ENCODE results near the gene EIF4B. TPM values are rescaled to one million over a fixed set of nuclear protein-coding genes. Genes with fewer than 3 reads are reported as not detected.

EIF4B gene
- total RNA-seq, 5 donors from 2014 or later (not counting 1 experiment from before 2014, with no cell fraction given), result 710 to 755 (median 729) TPM

DNA sequence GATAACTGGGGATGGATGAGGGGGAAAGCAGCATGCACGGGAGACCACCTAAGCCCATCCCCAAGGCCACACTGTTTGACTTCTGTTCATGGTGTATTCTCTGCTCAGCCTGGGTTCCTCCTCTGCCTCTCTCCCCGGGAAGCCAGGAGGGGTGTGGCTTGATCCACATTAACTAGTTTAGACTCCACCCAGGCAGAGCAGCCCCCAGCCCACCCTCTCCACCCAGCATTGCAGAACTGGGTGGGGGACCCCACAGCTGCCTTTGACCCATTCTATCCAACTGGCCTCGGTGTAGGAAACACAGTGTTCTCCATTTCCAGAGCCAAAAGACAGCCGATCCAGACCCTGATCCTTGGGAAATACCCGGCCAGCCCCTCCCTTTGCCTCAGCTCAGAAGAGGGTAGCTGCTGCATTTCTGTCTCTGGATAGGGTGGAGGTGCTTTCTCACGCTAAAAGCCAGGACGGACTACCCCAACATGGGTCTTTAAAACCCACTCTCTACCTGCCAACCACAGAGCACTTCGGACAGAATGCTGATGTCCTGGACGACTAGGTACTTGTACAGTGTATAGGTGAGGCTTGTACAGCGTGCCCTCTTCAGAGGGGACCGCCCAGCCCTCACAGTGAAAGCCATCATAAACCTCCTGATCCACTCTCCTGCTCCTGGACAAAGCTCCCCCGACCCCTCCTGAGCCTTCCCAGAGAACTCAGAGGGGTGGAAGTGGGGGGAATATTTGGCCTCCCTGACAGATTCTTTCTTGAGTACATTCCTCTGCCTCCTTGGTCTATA is 63.6 kb downstream of the EIF4B start:
- Histone ChIP-seq H3K4me3 (ENCODE audit: control insufficient read depth in 1 of 2, extremely low read depth in 1 of 2, low read length in 1 of 2) (no peak overlapping the region), H3K27me3 (replicated peaks in 1 of 2; ENCODE audit: control insufficient read depth in 2 of 2, extremely low read depth in 1 of 2, insufficient read depth in 2 of 2, low read length in 1 of 2) (no peaks in the 10 kb centered on the region), H3K27ac (ENCODE audit: low read length) (no peak overlapping the region), H3K36me3 (ENCODE audit: control insufficient read depth in 2 of 2, extremely low read depth in 1 of 2, insufficient read depth in 1 of 2, low read length in 1 of 2) (peaks cover 12 to 78% of the 10 kb centered on the region in 2 donors), H3K9me3 (no peaks in the 10 kb centered on the region), H3K4me1 (ENCODE audit: control insufficient read depth in 1 of 2, extremely low read depth in 1 of 2, insufficient read depth in 2 of 2, low read length in 2 of 2) (peaks cover 0 to 5% of the 10 kb centered on the region in 2 experiments)
- Mint-ChIP-seq H3K4me1 (peaks cover 25 to 29% (median 26%) of the 10 kb centered on the region in 3 donors), H3K27me3 (no peaks in the 10 kb centered on the region), H3K4me3 (no peak overlapping the region), H3K27ac (peak overlapping the region; percentile 27 to 28), H3K36me3 (peaks cover 43% of the 10 kb centered on the region), H3K9me3 (no peaks in the 10 kb centered on the region)
- WGBS (ENCODE audit: insufficient coverage), result 94% methylated on average over 2 of the region's 12 CpGs
- POLR2A ChIA-PET, result no interaction called here
- DNase-seq, result no peak
- ATAC-seq (replicated peaks in 1 of 4), result no peak
- CTCF ChIA-PET, result no interaction called here

DNA sequence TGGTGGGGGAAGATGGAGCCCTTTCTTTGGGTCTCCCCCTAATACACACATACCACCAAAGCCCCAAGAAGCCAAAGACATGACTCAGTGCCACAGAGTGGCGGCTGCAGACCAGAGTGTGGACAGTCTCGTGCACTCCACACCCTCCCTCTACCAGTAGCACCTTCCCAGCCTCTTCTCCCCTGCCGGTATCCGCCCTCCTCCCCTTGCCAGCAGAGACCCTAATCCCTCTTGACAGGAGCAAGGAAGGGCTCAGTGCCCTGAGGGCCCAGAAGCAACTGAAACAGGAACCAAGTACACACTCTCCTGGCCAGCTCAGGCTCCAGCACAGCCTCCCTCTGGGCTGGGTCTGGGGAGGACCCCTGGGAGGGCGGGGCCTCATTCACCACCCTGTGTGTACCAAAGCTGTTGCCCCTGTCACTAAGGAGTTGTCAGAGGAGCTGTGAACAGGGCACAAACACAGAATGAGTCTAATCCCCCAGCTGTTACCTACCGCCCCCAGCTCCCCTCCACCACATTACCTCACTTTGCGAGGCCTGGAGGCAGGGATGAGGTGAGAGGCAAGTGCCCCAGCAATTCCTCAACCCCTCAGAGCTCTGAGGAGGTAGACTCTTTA is 64.7 kb downstream of the EIF4B start:
- Mint-ChIP-seq H3K9me3 (no peaks in the 10 kb centered on the region), H3K4me1 (peaks cover 26 to 31% (median 30%) of the 10 kb centered on the region in 3 donors), H3K36me3 (peaks cover 47% of the 10 kb centered on the region), H3K4me3 (no peak overlapping the region), H3K27ac (peak overlapping the region in 1 of 2 donors; percentile 28), H3K27me3 (no peaks in the 10 kb centered on the region)
- Histone ChIP-seq H3K27ac (ENCODE audit: low read length) (no peak overlapping the region), H3K9me3 (no peaks in the 10 kb centered on the region), H3K4me1 (ENCODE audit: control insufficient read depth in 1 of 2, extremely low read depth in 1 of 2, insufficient read depth in 2 of 2, low read length in 2 of 2) (peaks cover 0 to 3% of the 10 kb centered on the region in 2 experiments), H3K36me3 (ENCODE audit: control insufficient read depth in 2 of 2, extremely low read depth in 1 of 2, insufficient read depth in 1 of 2, low read length in 1 of 2) (peaks cover 12 to 78% of the 10 kb centered on the region in 2 donors), H3K27me3 (replicated peaks in 1 of 2; ENCODE audit: control insufficient read depth in 2 of 2, extremely low read depth in 1 of 2, insufficient read depth in 2 of 2, low read length in 1 of 2) (no peaks in the 10 kb centered on the region), H3K4me3 (ENCODE audit: control insufficient read depth in 1 of 2, extremely low read depth in 1 of 2, low read length in 1 of 2) (no peak overlapping the region)
- 86% methylated on average over 5 of the region's 7 CpGs for WGBS (ENCODE audit: insufficient coverage)
- no peak for DNase-seq
- ATAC-seq (replicated peaks in 1 of 4), result no peak
- ChIA-PET POLR2A (interaction anchor here in 1 of 2 donors (0.6 to 0.7 kb wide), 2 partner anchors 97 to 389 kb away, joined by 4 to 5 read pairs; no protein-coding TSS in a partner anchor), CTCF (interaction anchor here in 1 of 2 donors (0.8 kb wide), 1 partner anchor 28 kb away, joined by 3 read pairs; no protein-coding TSS in a partner anchor)

DNA sequence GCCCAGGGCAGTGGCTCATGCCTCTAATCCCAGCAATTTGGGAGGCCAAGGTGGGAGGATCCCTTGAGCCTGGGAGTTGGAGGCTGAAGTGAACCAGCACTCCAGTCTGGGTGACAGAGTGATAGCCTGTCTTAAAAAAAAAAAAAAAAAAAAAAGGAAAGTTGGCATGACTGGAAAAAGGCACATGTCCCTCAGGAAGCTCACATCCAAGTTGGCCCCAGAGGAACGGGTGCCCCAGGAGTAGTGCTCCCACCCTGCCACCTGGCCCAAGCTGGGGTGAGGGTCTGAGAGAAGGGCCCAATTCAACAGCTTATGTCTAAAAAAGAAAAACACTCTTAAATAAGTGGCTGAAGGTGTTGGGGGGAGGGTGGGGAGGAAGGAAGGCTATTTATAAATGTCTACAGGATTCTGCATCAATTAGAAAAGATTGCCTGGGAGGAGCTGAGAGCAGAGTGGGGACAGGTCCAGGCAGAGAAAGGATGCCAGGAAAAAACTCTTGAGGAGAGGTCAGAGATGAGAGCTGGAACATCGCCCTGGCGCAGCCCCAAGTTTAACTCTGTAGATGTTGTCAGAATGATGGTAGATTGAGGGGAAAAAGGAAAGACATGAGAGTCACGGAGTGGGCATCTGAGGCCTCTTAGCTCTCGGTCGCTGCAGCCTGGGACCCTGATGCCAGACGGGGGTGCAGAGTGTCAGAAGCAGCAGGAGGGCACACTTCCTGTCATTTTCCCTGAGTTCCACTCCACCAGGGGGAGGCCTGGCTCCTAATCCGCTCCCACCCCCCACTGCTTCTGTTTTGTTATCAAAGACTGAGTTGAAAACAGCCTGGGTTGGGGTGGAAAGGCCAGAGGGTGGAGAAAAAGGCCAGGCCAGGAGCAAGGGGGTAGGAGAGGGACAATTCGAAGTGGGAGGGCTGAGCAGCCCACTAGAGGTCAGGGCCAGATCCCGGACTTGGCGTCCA is 65.6 kb downstream of the EIF4B start:
- Histone ChIP-seq H3K36me3 (ENCODE audit: control insufficient read depth in 2 of 2, extremely low read depth in 1 of 2, insufficient read depth in 1 of 2, low read length in 1 of 2) (peaks cover 14 to 78% of the 10 kb centered on the region in 2 donors), H3K4me1 (ENCODE audit: control insufficient read depth in 1 of 2, extremely low read depth in 1 of 2, insufficient read depth in 2 of 2, low read length in 2 of 2) (peaks cover 0 to 5% of the 10 kb centered on the region in 2 experiments), H3K9me3 (no peaks in the 10 kb centered on the region), H3K4me3 (ENCODE audit: control insufficient read depth in 1 of 2, extremely low read depth in 1 of 2, low read length in 1 of 2) (no peak overlapping the region), H3K27me3 (replicated peaks in 1 of 2; ENCODE audit: control insufficient read depth in 2 of 2, extremely low read depth in 1 of 2, insufficient read depth in 2 of 2, low read length in 1 of 2) (no peaks in the 10 kb centered on the region), H3K27ac (ENCODE audit: low read length) (no peak overlapping the region)
- peaks cover 42% of the 10 kb centered on the region for H3K36me3 Mint-ChIP-seq
- CTCF ChIA-PET, result interaction anchor here (0.6 to 0.8 kb wide), 5 partner anchors 28 to 653 kb away, joined by 3 to 4 read pairs (median 3); partner anchors contain the start of genes AAAS (in 1 of the 2) and SOAT2 (in 1 of the 2)
- 100% methylated on average over 2 of the region's 11 CpGs for WGBS (ENCODE audit: insufficient coverage)
- H3K4me3 Mint-ChIP-seq, result no peak overlapping the region
- peak overlapping the region in 1 of 2 donors; percentile 16 for H3K27ac Mint-ChIP-seq
- DNase-seq (no peak), ATAC-seq (replicated peaks in 1 of 4) (no peak)
- H3K27me3 Mint-ChIP-seq, result no peaks in the 10 kb centered on the region
- H3K9me3 Mint-ChIP-seq, result no peaks in the 10 kb centered on the region
- H3K4me1 Mint-ChIP-seq, result peaks cover 30 to 33% (median 33%) of the 10 kb centered on the region in 3 donors
- POLR2A ChIA-PET, result interaction anchor here in 1 of 2 donors (0.6 to 0.7 kb wide), 2 partner anchors 96 to 388 kb away, joined by 4 to 5 read pairs; no protein-coding TSS in a partner anchor

DNA sequence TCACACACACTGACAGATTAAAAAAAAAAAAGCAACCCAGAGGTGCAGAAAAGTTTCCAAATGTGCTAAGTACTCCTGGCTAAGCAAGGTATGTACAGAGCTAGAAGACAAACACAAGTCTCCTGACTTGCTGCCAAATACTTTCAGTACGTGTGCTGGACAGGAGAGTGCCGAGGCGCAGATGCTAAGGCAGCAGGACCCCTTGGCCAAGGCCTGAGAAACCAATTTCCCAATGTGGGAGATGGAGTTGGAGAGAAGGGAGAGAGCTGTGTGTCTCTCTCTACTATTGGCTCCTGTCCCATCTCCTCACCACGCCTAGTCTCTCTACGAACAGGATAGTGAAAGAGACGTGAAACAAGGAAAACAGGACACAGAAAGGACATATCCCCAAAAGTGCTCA is 67.6 kb downstream of the EIF4B start:
- peaks cover 3 to 25% of the 10 kb centered on the region in 2 experiments for H3K4me1 ChIP-seq (ENCODE audit: control insufficient read depth in 1 of 2, extremely low read depth in 1 of 2, insufficient read depth in 2 of 2, low read length in 2 of 2)
- peaks cover 50 to 52% (median 51%) of the 10 kb centered on the region in 3 donors for H3K4me1 Mint-ChIP-seq
- H3K9me3 Mint-ChIP-seq, result no peaks in the 10 kb centered on the region
- ChIA-PET CTCF (interaction anchor here in 1 of 2 donors (0.7 to 1.6 kb wide), 2 partner anchors 25 to 72 kb away, joined by 3 to 12 read pairs; no protein-coding TSS in a partner anchor), POLR2A (interaction anchor here in 1 of 2 donors (0.7 kb wide), 1 partner anchor 799 kb away, joined by 8 read pairs; no protein-coding TSS in a partner anchor)
- H3K27me3 Mint-ChIP-seq, result no peaks in the 10 kb centered on the region
- H3K36me3 Mint-ChIP-seq, result peaks cover 42% of the 10 kb centered on the region
- H3K4me3 Mint-ChIP-seq, result no peak overlapping the region
- ATAC-seq (replicated peaks in 1 of 4) (no peak), DNase-seq (no peak)
- no peak overlapping the region for H3K27ac ChIP-seq (ENCODE audit: low read length)
- H3K36me3 ChIP-seq (ENCODE audit: control insufficient read depth in 2 of 2, extremely low read depth in 1 of 2, insufficient read depth in 1 of 2, low read length in 1 of 2), result peaks cover 3 to 70% of the 10 kb centered on the region in 2 donors
- no peak overlapping the region for H3K4me3 ChIP-seq (ENCODE audit: control insufficient read depth in 1 of 2, extremely low read depth in 1 of 2, low read length in 1 of 2)
- no peaks in the 10 kb centered on the region for H3K9me3 ChIP-seq
- no peak overlapping the region for H3K27ac Mint-ChIP-seq
- H3K27me3 ChIP-seq (replicated peaks in 1 of 2; ENCODE audit: control insufficient read depth in 2 of 2, extremely low read depth in 1 of 2, insufficient read depth in 2 of 2, low read length in 1 of 2), result no peaks in the 10 kb centered on the region
- WGBS (ENCODE audit: insufficient coverage), result 85% methylated on average over 3 of the region's 6 CpGs

DNA sequence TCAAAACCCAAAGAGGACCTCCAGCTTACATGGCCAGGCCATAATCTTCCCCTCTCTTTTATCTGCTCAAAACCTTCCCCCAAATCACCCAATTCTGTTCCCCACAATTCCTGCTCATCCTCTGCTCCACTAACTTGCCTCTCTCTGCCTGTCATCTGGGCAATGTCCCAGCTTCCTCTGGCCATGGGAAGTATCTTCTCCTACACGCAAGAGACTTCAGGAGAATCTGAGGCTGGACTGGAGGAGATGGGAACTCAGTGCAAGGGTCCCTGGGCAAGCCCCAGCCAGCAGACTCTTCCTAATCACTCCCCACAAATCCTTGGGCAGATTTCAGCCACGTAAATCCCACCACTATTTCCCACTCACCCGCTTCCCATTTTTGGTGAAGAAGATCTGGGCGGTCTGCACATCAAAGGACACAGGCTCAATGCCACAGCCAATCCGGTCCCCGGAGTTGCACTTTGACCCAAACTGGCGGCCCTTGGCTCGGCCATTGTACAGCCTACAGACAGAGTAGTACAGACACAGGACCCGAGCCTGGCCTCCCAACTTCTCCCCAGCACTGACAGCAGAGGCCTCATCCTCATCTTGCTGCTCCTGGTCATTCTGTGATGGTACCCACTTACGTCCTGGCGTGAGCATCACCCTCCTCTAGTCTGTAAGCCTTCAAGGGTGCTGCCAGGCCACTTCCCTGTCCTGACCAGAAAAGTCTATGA is 68.2 kb downstream of the EIF4B start:
- peaks cover 42% of the 10 kb centered on the region for H3K36me3 Mint-ChIP-seq

More for the DNA sequence above, 68.2 kb downstream of the EIF4B start:
- H3K27ac ChIP-seq (ENCODE audit: low read length), result no peak overlapping the region
- no peak overlapping the region for H3K4me3 ChIP-seq (ENCODE audit: control insufficient read depth in 1 of 2, extremely low read depth in 1 of 2, low read length in 1 of 2)
- Mint-ChIP-seq H3K4me1 (peaks cover 54 to 56% (median 56%) of the 10 kb centered on the region in 3 donors), H3K27me3 (no peaks in the 10 kb centered on the region), H3K4me3 (no peak overlapping the region), H3K27ac (no peak overlapping the region), H3K9me3 (no peaks in the 10 kb centered on the region)
- CTCF ChIA-PET, result interaction anchor here in 1 of 2 donors (0.7 to 1.6 kb wide), 2 partner anchors 24 to 71 kb away, joined by 3 to 12 read pairs; no protein-coding TSS in a partner anchor
- DNase-seq (no peak), ATAC-seq (replicated peaks in 1 of 4) (no peak)
- H3K9me3 ChIP-seq, result no peaks in the 10 kb centered on the region
- POLR2A ChIA-PET, result interaction anchor here in 1 of 2 donors (0.7 kb wide), 1 partner anchor 799 kb away, joined by 8 read pairs; no protein-coding TSS in a partner anchor
- peaks cover 3 to 69% of the 10 kb centered on the region in 2 donors for H3K36me3 ChIP-seq (ENCODE audit: control insufficient read depth in 2 of 2, extremely low read depth in 1 of 2, insufficient read depth in 1 of 2, low read length in 1 of 2)
- H3K27me3 ChIP-seq (replicated peaks in 1 of 2; ENCODE audit: control insufficient read depth in 2 of 2, extremely low read depth in 1 of 2, insufficient read depth in 2 of 2, low read length in 1 of 2), result no peaks in the 10 kb centered on the region
- H3K4me1 ChIP-seq (ENCODE audit: control insufficient read depth in 1 of 2, extremely low read depth in 1 of 2, insufficient read depth in 2 of 2, low read length in 2 of 2), result peaks cover 3 to 26% of the 10 kb centered on the region in 2 experiments
- 95% methylated on average over 6 of the region's 11 CpGs for WGBS (ENCODE audit: insufficient coverage)

Data from T-cell (primary cell).